H1 (cell line): ENCODE measurements around the gene TTC23. TPM values are rescaled to one million over a fixed set of nuclear protein-coding genes. Genes with fewer than 3 reads are reported as not detected.

Experiments
- CTCF ChIA-PET: fragments of 300-600 bp; sonication (Branson Sonifier 250); formaldehyde crosslinking; loops from one replicate; lab custom pipeline; 2021; ENCODE audit not compliant: partially characterized antibody; lab: Charles Lee
- POLR2A ChIA-PET: fragments of 300-600 bp; sonication (Branson Sonifier 250); formaldehyde crosslinking; loops from one replicate; lab custom pipeline; 2021; ENCODE audit warnings: inconsistent platforms; ENCODE audit not compliant: partially characterized antibody; lab: Charles Lee
- DNase-seq, 2 experiments: peaks; one replicate each; pipeline versions ENCODE4 v3.0.0 to v3.0.0-alpha.2; 2010 to 2022; ENCODE audit warnings: low spot score in 2 of 2, low read depth in 1 of 2, mixed read lengths in 1 of 2
- FAIRE-seq: peaks from 2 replicates; lab custom pipeline; 2011; peaks lifted over from hg19 to GRCh38; lab: Jason Lieb, UNC
- H2AFZ ChIP-seq: 2 replicates; pipeline ENCODE4 v1.8.1; 2012; ENCODE audit warnings: low read length, inconsistent platforms
- H2AK5ac ChIP-seq: 2 replicates; pipeline ENCODE4 v1.6.1; 2013; ENCODE audit warnings: low read depth, low read length
- H2BK120ac ChIP-seq: replicated peaks from 2 replicates; pipeline ENCODE3; 2013; ENCODE audit warnings: low read depth, low read length, inconsistent platforms
- H2BK12ac ChIP-seq: 2 replicates; pipeline ENCODE4 v1.6.1; 2013; ENCODE audit warnings: low read depth, low read length
- H2BK15ac ChIP-seq: 2 replicates; pipeline ENCODE4 v1.6.1; 2013; ENCODE audit warnings: low read length
- H2BK20ac ChIP-seq: 2 replicates; pipeline ENCODE4 v1.6.1; 2013; ENCODE audit warnings: low read length
- H2BK5ac ChIP-seq: 2 replicates; pipeline ENCODE4 v1.6.1; 2013; ENCODE audit warnings: low read depth, low read length
- H3K14ac ChIP-seq: 2 replicates; pipeline ENCODE4 v1.6.1; 2013; ENCODE audit warnings: inconsistent platforms; ENCODE audit not compliant: insufficient read length
- H3K18ac ChIP-seq: 2 replicates; pipeline ENCODE4 v1.6.1; 2013; ENCODE audit warnings: low read length; ENCODE audit errors: extremely low read depth
- H3K23ac ChIP-seq: 2 replicates; pipeline ENCODE4 v1.6.1; 2013; ENCODE audit warnings: inconsistent platforms; ENCODE audit not compliant: insufficient read length
- H3K23me2 ChIP-seq: 2 replicates; pipeline ENCODE4 v1.6.1; 2013; ENCODE audit warnings: low read depth, low read length
- H3K27ac ChIP-seq: 2 replicates; pipeline ENCODE4 v1.6.1; 2011; ENCODE audit warnings: low read depth, low read length, inconsistent platforms
- H3K27me3 ChIP-seq, 4 experiments: replicated peaks in 1 of 4; 1 replicate in 1 of 4; 2 replicates in 3 of 4; pipeline versions ENCODE4 v1.6.1 to v1.8.1; 2011 to 2013; ENCODE audit warnings: low read length in 3 of 4, mild to moderate bottlenecking in 3 of 4, inconsistent platforms in 2 of 4, mixed read lengths in 2 of 4, moderate library complexity in 1 of 4; ENCODE audit not compliant: control insufficient read depth in 3 of 4, insufficient read depth in 3 of 4; ENCODE audit errors: extremely low read depth in 1 of 4
- H3K36me3 ChIP-seq, 4 experiments: 2 replicates each; pipeline versions ENCODE4 v1.6.1 to v1.8.1; 2011 to 2013; ENCODE audit warnings: mild to moderate bottlenecking in 4 of 4, low read length in 3 of 4, moderate library complexity in 2 of 4, control low read depth in 1 of 4, inconsistent platforms in 1 of 4; ENCODE audit not compliant: insufficient read depth in 4 of 4, control insufficient read depth in 2 of 4
- H3K4ac ChIP-seq: replicated peaks from 2 replicates; pipeline ENCODE3; 2013; ENCODE audit warnings: low read length, low read depth, mixed read lengths, inconsistent platforms; ENCODE audit not compliant: insufficient read length
- H3K4me1 ChIP-seq, 4 experiments: replicated peaks in 1 of 4; 1 replicate in 1 of 4; 2 replicates in 3 of 4; pipeline versions ENCODE4 v1.6.1 to v1.8.1; 2011 to 2013; ENCODE audit warnings: low read length in 3 of 4, inconsistent platforms in 2 of 4, mixed read lengths in 1 of 4; ENCODE audit not compliant: insufficient read depth in 4 of 4, control insufficient read depth in 3 of 4
- H3K4me2 ChIP-seq, 2 experiments: 2 replicates each; pipeline versions ENCODE4 v1.6.1 to v1.8.1; 2011 to 2013; ENCODE audit warnings: low read depth in 2 of 2, low read length in 2 of 2, control low read depth in 1 of 2, inconsistent platforms in 1 of 2, mild to moderate bottlenecking in 1 of 2; ENCODE audit not compliant: insufficient read depth in 1 of 2
- H3K4me3 ChIP-seq, 4 experiments: fragments of 200-600, 300-600 bp in 1 of 4; sonication (generic), shearing (Covaris generic), sonication (Bioruptor Twin) in 1 of 4; 2 replicates each; pipeline versions ENCODE4 v1.5.1 to v1.8.1; 2011 to 2016; ENCODE audit warnings: low read length in 4 of 4, low read depth in 3 of 4, control low read depth in 2 of 4, inconsistent platforms in 2 of 4, mild to moderate bottlenecking in 2 of 4, mixed read lengths in 1 of 4, moderate library complexity in 1 of 4; ENCODE audit not compliant: insufficient read depth in 2 of 4; ENCODE audit errors: extremely low read depth in 1 of 4
- H3K56ac ChIP-seq: replicated peaks from 2 replicates; pipeline ENCODE3; 2013; ENCODE audit warnings: low read depth, mild to moderate bottlenecking, mixed read lengths, low read length, inconsistent platforms; ENCODE audit not compliant: insufficient read length
- H3K79me1 ChIP-seq: 2 replicates; pipeline ENCODE4 v1.6.1; 2013; ENCODE audit warnings: low read depth, low read length, control low read depth
- H3K79me2 ChIP-seq, 2 experiments: 2 replicates each; pipeline versions ENCODE4 v1.6.1 to v1.8.1; 2012 to 2013; ENCODE audit warnings: low read length in 2 of 2, mild to moderate bottlenecking in 2 of 2, inconsistent platforms in 1 of 2; ENCODE audit not compliant: insufficient read depth in 2 of 2, control insufficient read depth in 1 of 2
- H3K9ac ChIP-seq, 4 experiments: replicated peaks in 1 of 4; 1 replicate in 1 of 4; 2 replicates in 3 of 4; pipeline versions ENCODE4 v1.6.1 to v1.8.1; 2011 to 2013; ENCODE audit warnings: low read depth in 3 of 4, low read length in 3 of 4, control low read depth in 2 of 4, mild to moderate bottlenecking in 2 of 4, moderate library complexity in 2 of 4, inconsistent platforms in 1 of 4; ENCODE audit errors: extremely low read depth in 1 of 4
- H3K9me3 ChIP-seq, 2 experiments: 2 replicates each; pipeline versions ENCODE4 v1.6.1 to v1.8.1; 2012 to 2013; ENCODE audit warnings: mild to moderate bottlenecking in 2 of 2, moderate library complexity in 2 of 2, control low read depth in 1 of 2, inconsistent platforms in 1 of 2, low read depth in 1 of 2, low read length in 1 of 2, mixed read lengths in 1 of 2; ENCODE audit not compliant: insufficient read depth in 2 of 2
- H4K20me1 ChIP-seq, 2 experiments: replicated peaks in 1 of 2; 2 replicates each; pipeline versions ENCODE3 to v1.8.1; 2011 to 2013; ENCODE audit warnings: inconsistent platforms in 2 of 2, low read length in 2 of 2, mild to moderate bottlenecking in 1 of 2; ENCODE audit not compliant: insufficient read depth in 2 of 2, control insufficient read depth in 1 of 2
- H4K5ac ChIP-seq: 2 replicates; pipeline ENCODE4 v1.6.1; 2013; ENCODE audit warnings: low read length, low read depth, mixed read lengths, inconsistent platforms; ENCODE audit not compliant: insufficient read length
- H4K8ac ChIP-seq: 2 replicates; pipeline ENCODE4 v1.8.0; 2013; ENCODE audit warnings: mild to moderate bottlenecking, moderate library complexity, low read length, inconsistent platforms; ENCODE audit not compliant: insufficient read depth; ENCODE audit errors: extremely low read depth
- H4K91ac ChIP-seq: replicated peaks from 2 replicates; pipeline ENCODE3; 2013; ENCODE audit warnings: low read length, mixed read lengths, inconsistent platforms; ENCODE audit not compliant: insufficient read length
- CREB1 ChIP-seq: IDR thresholded peaks from 2 replicates; pipeline ENCODE4 v1.6.1; 2012; ENCODE audit warnings: inconsistent platforms
- GABPA ChIP-seq: IDR thresholded peaks from 2 replicates; pipeline ENCODE4 v1.6.1; 2011; ENCODE audit warnings: mild to moderate bottlenecking, low read length, moderate library complexity, borderline replicate concordance; ENCODE audit not compliant: insufficient read depth
- HDAC6 ChIP-seq: IDR thresholded peaks from one replicate; pipeline ENCODE4 v1.7.1; 2012; ENCODE audit warnings: low read depth, mild to moderate bottlenecking, inconsistent platforms, low read length, moderate library complexity
- JUN ChIP-seq: IDR thresholded peaks from 2 replicates; pipeline ENCODE4 v1.6.1; 2011; ENCODE audit warnings: low read depth, mild to moderate bottlenecking, improper control_type of control experiment, low read length
- JUND ChIP-seq: IDR thresholded peaks from 2 replicates; pipeline ENCODE4 v1.6.1; 2011; ENCODE audit warnings: mild to moderate bottlenecking, improper control_type of control experiment, low read length
- NRF1 ChIP-seq: IDR thresholded peaks from 2 replicates; pipeline ENCODE4 v1.6.1; 2011; ENCODE audit warnings: mild to moderate bottlenecking, low read depth, low read length, improper control_type of control experiment
- PHF8 ChIP-seq: fragments of 200-600 bp; sonication (generic); conservative IDR thresholded peaks from 2 replicates; pipeline ENCODE4 v1.7.1; 2012; ENCODE audit warnings: low read depth, mild to moderate bottlenecking, inconsistent platforms, low read length, moderate library complexity
- TAF1 ChIP-seq: IDR thresholded peaks from 2 replicates; pipeline ENCODE4 v1.6.1; 2011; ENCODE audit warnings: mild to moderate bottlenecking, low read depth, low read length
- TBP ChIP-seq: IDR thresholded peaks from 2 replicates; pipeline ENCODE4 v1.6.1; 2011; ENCODE audit warnings: low read depth, low read length, improper control_type of control experiment
- TCF12 ChIP-seq: IDR thresholded peaks from 2 replicates; pipeline ENCODE4 v1.6.1; 2011; ENCODE audit warnings: low read depth, mild to moderate bottlenecking, low read length
- ZNF274 ChIP-seq: IDR thresholded peaks from 2 replicates; pipeline ENCODE4 v1.7.0; 2012; ENCODE audit warnings: low read length, borderline replicate concordance; ENCODE audit errors: extremely low read depth
- WGBS, 2 experiments: shearing (Covaris generic) in 1 of 2; methylation state at CpG; one replicate each; pipeline versions ENCODE4 v1.1.6 to v1.1.7; 2013 to 2015; ENCODE audit warnings: low lambda C conversion rate in 2 of 2, mixed read lengths in 2 of 2, inconsistent platforms in 1 of 2, low coverage in 1 of 2, missing lambda C conversion rate in 1 of 2; ENCODE audit not compliant: insufficient replicate concordance in 2 of 2, insufficient coverage in 1 of 2, insufficient read length in 1 of 2; ENCODE audit errors: extremely low coverage in 1 of 2, missing lambda C conversion rate in 1 of 2; 5-methylcytosine and 5-hydroxymethylcytosine counted together
- polyA plus RNA-seq, 7 experiments: library from polyadenylated mRNA; depleted of rRNA in 3 of 7; stranded (reverse) in 5 of 7; unstranded in 2 of 7; fragments of >200 nt in 5 of 7; fragments of 200-250 nt in 2 of 7; gene quantifications; 1 replicate in 5 of 7; 2 replicates in 1 of 7; 4 replicates in 1 of 7; pipeline versions ENCODE4 v1.2.1 to v1.2.3, GENCODE V29; 2011 to 2013; ENCODE audit warnings: missing spikeins in 2 of 7, mixed read lengths in 2 of 7
- total RNA-seq: library from RNA; stranded (reverse); fragmentation: NEBNext Ultra II Directional; extraction: Animal tissue kit (Norgen Biotek cat#: 25700); gene quantifications from 2 replicates; pipeline ENCODE4 v1.2.1, GENCODE V29; 2021
- TF ChIP-seq, protein P1 (sequence below): IDR thresholded peaks from 2 replicates; pipeline ENCODE4 v1.6.1; 2012; ENCODE audit warnings: inconsistent platforms

The TTC23 gene
- total and polyA plus RNA-seq, 2 of the 8 experiments (the other 6 are each of a cell fraction or from before 2014, with no cell fraction given): 4.8 to 23.0 TPM

DNA sequence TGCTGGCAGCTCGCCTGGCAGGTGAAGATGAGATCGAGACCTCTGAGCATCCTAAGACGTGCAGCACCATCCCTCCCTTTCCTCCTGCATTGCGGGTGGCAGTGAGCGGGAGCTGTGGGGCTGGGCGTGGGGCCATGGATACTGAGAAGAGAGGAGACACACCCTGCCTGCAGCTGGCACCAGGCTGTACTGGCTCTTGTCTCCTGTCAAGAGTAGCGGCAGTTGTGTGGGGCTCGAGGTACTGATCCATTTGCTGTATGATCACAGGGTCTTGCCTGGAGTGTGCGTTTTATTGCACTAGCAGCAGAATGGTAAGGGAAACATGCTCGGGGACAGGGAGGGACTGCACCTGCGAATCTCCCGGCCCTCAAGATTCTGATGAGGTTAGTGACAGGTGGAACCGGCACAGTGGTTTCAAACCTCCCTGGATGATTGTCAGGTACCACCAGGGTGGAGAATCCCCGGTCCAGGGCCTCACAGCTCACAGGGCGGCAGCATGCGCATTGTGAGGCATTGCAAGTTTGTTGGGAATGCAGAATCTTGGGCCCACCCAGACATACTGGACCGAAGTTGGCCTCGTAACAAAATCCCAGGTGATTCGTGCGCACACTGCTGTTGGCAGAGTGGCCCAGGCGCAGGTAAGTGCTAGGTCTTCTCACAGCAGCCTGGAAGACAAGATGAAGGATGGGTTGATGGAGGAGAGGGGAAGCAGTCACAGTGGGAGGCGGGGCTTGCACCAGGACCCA is 130.4 kb downstream of the TTC23 start:
- H2AK5ac ChIP-seq: no peak overlapping the region
- no peak overlapping the region for H3K4me3 ChIP-seq
- H2BK12ac ChIP-seq: 0 out of 2 replicates have a peak overlapping the region, but pooled peaks have one; percentile 20
- H2BK20ac ChIP-seq: no peak overlapping the region
- H3K36me3 ChIP-seq: no peaks in the 10 kb centered on the region
- no peak overlapping the region for H3K4me2 ChIP-seq
- no peaks in the 10 kb centered on the region for H4K20me1 ChIP-seq
- FAIRE-seq (no peak), DNase-seq (no peak)
- no peak overlapping the region for H3K14ac ChIP-seq
- H4K91ac ChIP-seq: peak overlapping the region; percentile 29
- no peak overlapping the region for H2AFZ ChIP-seq
- TF ChIP-seq, protein P1, sequence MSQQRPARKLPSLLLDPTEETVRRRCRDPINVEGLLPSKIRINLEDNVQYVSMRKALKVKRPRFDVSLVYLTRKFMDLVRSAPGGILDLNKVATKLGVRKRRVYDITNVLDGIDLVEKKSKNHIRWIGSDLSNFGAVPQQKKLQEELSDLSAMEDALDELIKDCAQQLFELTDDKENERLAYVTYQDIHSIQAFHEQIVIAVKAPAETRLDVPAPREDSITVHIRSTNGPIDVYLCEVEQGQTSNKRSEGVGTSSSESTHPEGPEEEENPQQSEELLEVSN: no peak
- TF ChIP-seq GABPA (no peak), JUN (no peak), TCF12 (no peak), HDAC6 (no peak), ZNF274 (no peak), JUND (no peak), TBP (no peak), TAF1 (no peak), CREB1 (no peak), NRF1 (no peak), PHF8 (no peak)
- no peaks in the 10 kb centered on the region for H3K79me1 ChIP-seq
- no peak overlapping the region for H3K56ac ChIP-seq
- 91% methylated on average over 22 of the region's 22 CpGs; no CpG with 5 or more reads in 1 of the 2 experiments for WGBS, 2 experiments
- POLR2A ChIA-PET: interaction anchor here (0.7 to 2.3 kb wide), 2 partner anchors 10 to 14 kb away, joined by 3 to 6 read pairs; partner anchors contain the start of gene SYNM
- no peaks in the 10 kb centered on the region for H3K23me2 ChIP-seq
- no peak overlapping the region for H2BK15ac ChIP-seq
- no peaks in the 10 kb centered on the region for H3K79me2 ChIP-seq
- H4K8ac ChIP-seq: no peak overlapping the region
- H3K4me1 ChIP-seq: peaks cover 0 to 11% (median 4%) of the 10 kb centered on the region in 4 experiments; a peak in 5 of 7 replicates
- H3K9me3 ChIP-seq: no peaks in the 10 kb centered on the region
- no peak overlapping the region for H2BK5ac ChIP-seq
- no peak overlapping the region for H3K18ac ChIP-seq
- no peak overlapping the region for H4K5ac ChIP-seq
- no peak overlapping the region for H3K23ac ChIP-seq
- CTCF ChIA-PET: interaction anchor here (1.0 to 2.8 kb wide), 4 partner anchors 9 to 20 kb away, joined by 3 to 11 read pairs (median 6); no protein-coding TSS in a partner anchor
- H3K9ac ChIP-seq: no peak overlapping the region
- H3K27ac ChIP-seq: no peak overlapping the region
- H3K27me3 ChIP-seq: no peaks in the 10 kb centered on the region
- H3K4ac ChIP-seq: no peak overlapping the region
- no peak overlapping the region for H2BK120ac ChIP-seq
